IMR-90 (cell line): ENCODE results near the gene TMEM131. TPM values are rescaled to one million over a fixed set of nuclear protein-coding genes. Genes with fewer than 3 reads are reported as not detected.

Experiments
- ATAC-seq: fragments of 200-7000 bp; cut with Tn5 transposase; 2 replicates; pipeline ENCODE4 v1.9.1; 2020; ENCODE audit warnings: low read depth, mild to moderate bottlenecking, moderate library complexity
- BruUV-seq: library from RNA; stranded (reverse); fragments of 400-500 nt; replicated peaks from 2 replicates; lab custom pipeline; 2021; lab: Mats Ljungman, UMichigan
- CTCF ChIA-PET: fragments of 300-600 bp; formaldehyde crosslinking; extraction: SDS; loops from one replicate; lab custom pipeline; 2021; ENCODE audit warnings: antibody characterized with exemption; lab: Yijun Ruan, JAX
- POLR2A ChIA-PET: fragments of 300-600 bp; sonication (Branson Sonifier 250); formaldehyde crosslinking; loops from one replicate; lab custom pipeline; 2022; ENCODE audit warnings: antibody characterized with exemption; ENCODE audit not compliant: unreplicated experiment; lab: Charles Lee
- DNase-seq: peaks from one replicate; pipeline ENCODE4 v3.0.0; 2013
- H2AFZ ChIP-seq: replicated peaks from 2 replicates; pipeline ENCODE3; 2013; ENCODE audit warnings: low read length, mild to moderate bottlenecking; ENCODE audit not compliant: poor library complexity
- H2AK5ac ChIP-seq: 2 replicates; pipeline ENCODE4 v1.6.1; 2013; ENCODE audit warnings: low read depth, low read length, inconsistent platforms
- H2AK9ac ChIP-seq: replicated peaks from 2 replicates; pipeline ENCODE3; 2013; ENCODE audit warnings: mild to moderate bottlenecking, low read depth, low read length, moderate library complexity; ENCODE audit not compliant: poor library complexity
- H2BK120ac ChIP-seq: 2 replicates; pipeline ENCODE4 v1.6.1; 2013; ENCODE audit warnings: low read depth, low read length, inconsistent platforms
- H2BK15ac ChIP-seq: 3 replicates; pipeline ENCODE4 v1.6.1; 2013; ENCODE audit warnings: low read depth, low read length, inconsistent platforms
- H2BK20ac ChIP-seq: 2 replicates; pipeline ENCODE4 v1.6.1; 2013; ENCODE audit warnings: low read depth, mild to moderate bottlenecking, inconsistent platforms, low read length, moderate library complexity
- H2BK5ac ChIP-seq: 2 replicates; pipeline ENCODE4 v1.6.1; 2013; ENCODE audit warnings: mild to moderate bottlenecking, low read depth, low read length, inconsistent platforms; ENCODE audit not compliant: poor library complexity, severe bottlenecking
- H3K14ac ChIP-seq: replicated peaks from 2 replicates; pipeline ENCODE4 v1.6.1; 2013; ENCODE audit warnings: low read depth, low read length, inconsistent platforms
- H3K18ac ChIP-seq: 2 replicates; pipeline ENCODE4 v1.6.1; 2013; ENCODE audit warnings: low read depth, low read length, control low read depth
- H3K23ac ChIP-seq: 2 replicates; pipeline ENCODE4 v1.6.1; 2013; ENCODE audit warnings: low read depth, low read length, inconsistent platforms
- H3K27ac ChIP-seq: 2 replicates; pipeline ENCODE4 v1.5.1; 2013; ENCODE audit warnings: mild to moderate bottlenecking, control low read depth, low read length; ENCODE audit not compliant: insufficient read depth
- H3K27me3 ChIP-seq: 2 replicates; pipeline ENCODE4 v1.6.1; 2013; ENCODE audit warnings: low read length; ENCODE audit not compliant: control insufficient read depth, insufficient read depth
- H3K36me3 ChIP-seq: 2 replicates; pipeline ENCODE4 v1.6.1; 2013; ENCODE audit warnings: low read length, mixed read lengths; ENCODE audit not compliant: control insufficient read depth, insufficient read depth
- H3K4ac ChIP-seq: 2 replicates; pipeline ENCODE4 v1.6.1; 2013; ENCODE audit warnings: low read depth, low read length, inconsistent platforms
- H3K4me1 ChIP-seq: 2 replicates; pipeline ENCODE4 v1.6.1; 2013; ENCODE audit warnings: low read length, mixed read lengths; ENCODE audit not compliant: control insufficient read depth, insufficient read depth
- H3K4me2 ChIP-seq: 2 replicates; pipeline ENCODE4 v1.6.1; 2013; ENCODE audit warnings: low read depth, mild to moderate bottlenecking, control low read depth, low read length, moderate library complexity
- H3K4me3 ChIP-seq: 2 replicates; pipeline ENCODE4 v1.5.1; 2013; ENCODE audit warnings: low read depth, mild to moderate bottlenecking, control low read depth, low read length, moderate library complexity; ENCODE audit not compliant: insufficient read depth
- H3K56ac ChIP-seq: 2 replicates; pipeline ENCODE4 v1.6.1; 2013; ENCODE audit warnings: low read length, inconsistent platforms; ENCODE audit not compliant: insufficient read depth; ENCODE audit errors: extremely low read depth
- H3K79me1 ChIP-seq, 2 experiments: 2 replicates each; pipeline ENCODE4 v1.6.1; 2013; ENCODE audit warnings: low read length in 2 of 2, inconsistent platforms in 1 of 2, low read depth in 1 of 2
- H3K9ac ChIP-seq: 2 replicates; pipeline ENCODE4 v1.6.1; 2013; ENCODE audit warnings: low read depth, low read length, control low read depth
- H3K9me1 ChIP-seq: 2 replicates; pipeline ENCODE4 v1.6.1; 2013; ENCODE audit warnings: low read length, inconsistent platforms; ENCODE audit not compliant: insufficient read depth
- H3K9me3 ChIP-seq: 2 replicates; pipeline ENCODE4 v1.6.1; 2013; ENCODE audit warnings: low read length; ENCODE audit not compliant: control insufficient read depth, insufficient read depth
- H4K20me1 ChIP-seq: 2 replicates; pipeline ENCODE4 v1.6.1; 2013; ENCODE audit warnings: low read length, inconsistent platforms; ENCODE audit not compliant: insufficient read depth
- H4K5ac ChIP-seq: 2 replicates; pipeline ENCODE4 v1.6.1; 2013; ENCODE audit warnings: mild to moderate bottlenecking, low read depth, low read length, control low read depth
- H4K8ac ChIP-seq, 2 experiments: 2 replicates each; pipeline ENCODE4 v1.6.1; 2013; ENCODE audit warnings: low read depth in 2 of 2, low read length in 2 of 2, control low read depth in 1 of 2, inconsistent platforms in 1 of 2
- H4K91ac ChIP-seq: 2 replicates; pipeline ENCODE4 v1.6.1; 2013; ENCODE audit warnings: low read depth, low read length, inconsistent platforms; ENCODE audit not compliant: insufficient read depth
- BHLHE40 ChIP-seq: fragments of 150-350 bp; IDR thresholded peaks from 2 replicates; pipeline ENCODE4 v1.6.1; 2016; ENCODE audit warnings: mild to moderate bottlenecking, low read depth, low read length
- CEBPB ChIP-seq: IDR thresholded peaks from 2 replicates; pipeline ENCODE4 v1.6.1; 2012; ENCODE audit warnings: low read depth, low read length, improper control_type of control experiment
- CHD1 ChIP-seq: IDR thresholded peaks from 2 replicates; pipeline ENCODE4 v1.6.1; 2012; ENCODE audit warnings: low read depth, low read length, improper control_type of control experiment
- ELK1 ChIP-seq: fragments of 150-350 bp; IDR thresholded peaks from 2 replicates; pipeline ENCODE4 v1.6.1; 2016; ENCODE audit warnings: low read depth, mild to moderate bottlenecking, low read length, moderate library complexity, borderline replicate concordance
- FOS ChIP-seq: fragments of 150-350 bp; IDR thresholded peaks from 2 replicates; pipeline ENCODE4 v1.6.1; 2016; ENCODE audit warnings: low read depth, low read length
- MAFK ChIP-seq: IDR thresholded peaks from 2 replicates; pipeline ENCODE4 v1.6.1; 2012; ENCODE audit warnings: low read depth, low read length, improper control_type of control experiment
- MAZ ChIP-seq: IDR thresholded peaks from 2 replicates; pipeline ENCODE4 v1.6.1; 2012; ENCODE audit warnings: low read depth, mild to moderate bottlenecking, low read length, improper control_type of control experiment, moderate library complexity, borderline replicate concordance
- NFE2L2 ChIP-seq: fragments of 150-350 bp; IDR thresholded peaks from 2 replicates; pipeline ENCODE4 v1.6.1; 2016; ENCODE audit warnings: low read depth, mild to moderate bottlenecking, low read length
- POLR2A ChIP-seq: IDR thresholded peaks from 2 replicates; pipeline ENCODE4 v1.6.1; 2012; ENCODE audit warnings: mild to moderate bottlenecking, low read depth, low read length
- RAD21 ChIP-seq: IDR thresholded peaks from 2 replicates; pipeline ENCODE4 v1.6.1; 2012; ENCODE audit warnings: low read length, improper control_type of control experiment
- RCOR1 ChIP-seq: IDR thresholded peaks from 2 replicates; pipeline ENCODE4 v1.6.1; 2012; ENCODE audit warnings: mild to moderate bottlenecking, low read length, improper control_type of control experiment; ENCODE audit not compliant: insufficient replicate concordance
- RFX5 ChIP-seq: IDR thresholded peaks from 2 replicates; pipeline ENCODE4 v1.8.0; 2012; ENCODE audit warnings: low read depth, mild to moderate bottlenecking, low read length, moderate library complexity
- SMC3 ChIP-seq: fragments of 150-350 bp; IDR thresholded peaks from 2 replicates; pipeline ENCODE4 v1.6.1; 2016; ENCODE audit warnings: low read depth, mild to moderate bottlenecking, antibody characterized with exemption, low read length, moderate library complexity
- USF2 ChIP-seq: fragments of 150-350 bp; IDR thresholded peaks from 2 replicates; pipeline ENCODE4 v1.6.1; 2017; ENCODE audit warnings: mild to moderate bottlenecking, antibody characterized with exemption, low read length, low read depth
- WGBS, 2 experiments: methylation state at CpG; one replicate each; pipeline versions ENCODE4 v1.1.5 to v1.1.7; 2013; ENCODE audit warnings: missing lambda C conversion rate in 2 of 2; ENCODE audit not compliant: insufficient read length in 1 of 2; ENCODE audit errors: extremely low coverage in 2 of 2; 5-methylcytosine and 5-hydroxymethylcytosine counted together
- dilution Hi-C: fragments of 300-500 bp; cut with HindIII; formaldehyde crosslinking; loops from one replicate; pipeline ENCODE4 v1.14.3; 2018; ENCODE audit warnings: low sequenced_read_pairs; ENCODE audit not compliant: unreplicated experiment
- in situ Hi-C: fragments of 300-500 bp; cut with MboI; formaldehyde crosslinking; loops from 3 replicates; pipeline ENCODE4 v1.14.3; 2019; ENCODE audit warnings: low sequenced_read_pairs, inconsistent platforms, mixed read lengths
- intact Hi-C: fragments of 100-400 bp; cut with micrococcal nuclease; formaldehyde crosslinking; loops from 2 replicates; pipeline ENCODE4 v1.10.0; 2022
- polyA plus RNA-seq, 3 experiments: library from polyadenylated mRNA; depleted of rRNA; stranded (reverse); fragments of >200 nt; gene quantifications; 2 replicates each; pipeline ENCODE4 v1.2.3, GENCODE V29; 2012; ENCODE audit warnings: low replicate concordance in 1 of 3
- total RNA-seq: library from RNA; depleted of rRNA; stranded (reverse); fragments of >200 nt; gene quantifications from 2 replicates; pipeline ENCODE4 v1.2.3, GENCODE V29; 2012

Gene TMEM131
- total and polyA plus RNA-seq, 2 of the 4 experiments (the other 2 are of a cell fraction): 13.3 to 14.0 TPM

- Histone ChIP-seq H3K9ac (no peak overlapping the region), H3K4me2 (no peak overlapping the region), H3K14ac (no peak overlapping the region), H4K91ac (no peak overlapping the region), H2BK15ac (no peak overlapping the region), H3K18ac (no peak overlapping the region), H3K9me1 (peaks cover 5% of the 10 kb centered on the region; the same call in 1 of the 2 replicates), H3K27me3 (no peaks in the 10 kb centered on the region), H3K27ac (no peak overlapping the region), H3K56ac (no peak overlapping the region), H2BK5ac (no peak overlapping the region), H2BK20ac (no peak overlapping the region), H4K5ac (no peak overlapping the region), H3K23ac (no peak overlapping the region), H3K4me3 (no peak overlapping the region), H2AK5ac (no peak overlapping the region), H4K8ac (no peak overlapping the region), H3K9me3 (no peaks in the 10 kb centered on the region), H2AK9ac (no peak overlapping the region), H2BK120ac (no peak overlapping the region), H3K4me1 (no peaks in the 10 kb centered on the region), H3K4ac (no peak overlapping the region), H2AFZ (no peak overlapping the region), H3K36me3 (peaks cover 5% of the 10 kb centered on the region), H3K79me1 (no peaks in the 10 kb centered on the region), H4K20me1 (no peaks in the 10 kb centered on the region)
- POLR2A ChIA-PET: no interaction called here
- intact Hi-C loops: no loop called here
- in situ Hi-C loops: no loop called here
- dilution Hi-C loops: no loop called here
- CTCF ChIA-PET: no interaction called here
- no TSS peak for BruUV-seq
- DNase-seq (peak; percentile 21), ATAC-seq (0 out of 2 replicates have a peak, but pooled peaks have one; percentile 29)
- TF ChIP-seq POLR2A: no peak
- TF ChIP-seq MAZ: no peak
- no peak for TF ChIP-seq RAD21
- TF ChIP-seq RFX5: no peak
- TF ChIP-seq FOS: no peak
- TF ChIP-seq NFE2L2: no peak
- TF ChIP-seq CEBPB: no peak
- TF ChIP-seq RCOR1: no peak
- TF ChIP-seq SMC3: no peak
- TF ChIP-seq ELK1: no peak
- TF ChIP-seq MAFK: no peak
- TF ChIP-seq BHLHE40: no peak
- TF ChIP-seq CHD1: no peak
- TF ChIP-seq USF2: no peak
- no CpG with 5 or more reads among the region's 7 CpGs for WGBS, 2 experiments
These were observed 182.8 kb downstream of the TMEM131 start for GRCh38 chr2:97812931-97813330.
